Thyroid gland (tissue), 4 donors: ENCODE data around the gene KMT5C. TPM values are rescaled to one million over a fixed set of nuclear protein-coding genes. Genes with fewer than 3 reads are reported as not detected.

Experiments
- DNase-seq, 2 donors: peaks; one replicate each; pipeline ENCODE4 v3.0.0-alpha.2; 2019
- H3K27ac ChIP-seq, 3 donors: fragments of 200-600 bp; sonication (generic); 1 replicate in 2 of 3; 2 replicates in 1 of 3; pipeline ENCODE4 v1.5.1; 2016 to 2019; ENCODE audit warnings: mild to moderate bottlenecking in 1 of 3, moderate library complexity in 1 of 3
- H3K27me3 ChIP-seq: fragments of 200-600 bp; sonication (generic); one replicate; pipeline ENCODE4 v1.5.1; 2019
- H3K36me3 ChIP-seq, 2 donors: fragments of 200-600 bp; sonication (generic); one replicate each; pipeline ENCODE4 v1.5.1; 2016 to 2019
- H3K4me1 ChIP-seq, 2 donors: fragments of 200-600 bp; sonication (generic); one replicate each; pipeline ENCODE4 v1.5.1; 2017 to 2019
- H3K4me3 ChIP-seq, 3 donors: fragments of 200-600 bp; sonication (generic); replicated peaks in 1 of 3; 1 replicate in 2 of 3; 2 replicates in 1 of 3; pipeline ENCODE4 v1.5.1; 2016; ENCODE audit warnings: mild to moderate bottlenecking in 1 of 3
- H3K9me3 ChIP-seq: fragments of 200-600 bp; sonication (generic); one replicate; pipeline ENCODE4 v1.5.1; 2017
- POLR2A ChIP-seq, 2 donors: fragments of 450-650 bp; IDR thresholded peaks; one replicate each; pipeline ENCODE4 v1.6.1; 2017; ENCODE audit warnings: antibody characterized with exemption in 2 of 2, mild to moderate bottlenecking in 2 of 2, moderate library complexity in 1 of 2
- WGBS, 2 donors: methylation state at CpG; one replicate each; pipeline ENCODE4 v1.1.5; 2017; 5-methylcytosine and 5-hydroxymethylcytosine counted together
- intact Hi-C: fragments of 100-400 bp; cut with DNase I; formaldehyde crosslinking; loops from one replicate; pipeline ENCODE4 v1.15.1; 2023
- total RNA-seq, 4 donors: library from RNA; depleted of rRNA; stranded (reverse); fragments of >200 nt; gene quantifications; one replicate each; pipeline ENCODE4 v1.2.3, GENCODE V29; 2016
- TF ChIP-seq, protein P1 (sequence below), 6 experiments: fragments of 200-600 bp in 3 of 6; fragments of 450-650 bp in 3 of 6; sonication (generic) in 3 of 6; IDR thresholded peaks; one replicate each; pipeline ENCODE4 v1.5.1; 2016 to 2019; ENCODE audit warnings: antibody characterized with exemption in 6 of 6, mild to moderate bottlenecking in 2 of 6, inconsistent platforms in 1 of 6, moderate library complexity in 1 of 6

Gene KMT5C
- total RNA-seq, 4 donors from 2014 or later: 7.5 to 22.0 (median 15.4) TPM

DNA sequence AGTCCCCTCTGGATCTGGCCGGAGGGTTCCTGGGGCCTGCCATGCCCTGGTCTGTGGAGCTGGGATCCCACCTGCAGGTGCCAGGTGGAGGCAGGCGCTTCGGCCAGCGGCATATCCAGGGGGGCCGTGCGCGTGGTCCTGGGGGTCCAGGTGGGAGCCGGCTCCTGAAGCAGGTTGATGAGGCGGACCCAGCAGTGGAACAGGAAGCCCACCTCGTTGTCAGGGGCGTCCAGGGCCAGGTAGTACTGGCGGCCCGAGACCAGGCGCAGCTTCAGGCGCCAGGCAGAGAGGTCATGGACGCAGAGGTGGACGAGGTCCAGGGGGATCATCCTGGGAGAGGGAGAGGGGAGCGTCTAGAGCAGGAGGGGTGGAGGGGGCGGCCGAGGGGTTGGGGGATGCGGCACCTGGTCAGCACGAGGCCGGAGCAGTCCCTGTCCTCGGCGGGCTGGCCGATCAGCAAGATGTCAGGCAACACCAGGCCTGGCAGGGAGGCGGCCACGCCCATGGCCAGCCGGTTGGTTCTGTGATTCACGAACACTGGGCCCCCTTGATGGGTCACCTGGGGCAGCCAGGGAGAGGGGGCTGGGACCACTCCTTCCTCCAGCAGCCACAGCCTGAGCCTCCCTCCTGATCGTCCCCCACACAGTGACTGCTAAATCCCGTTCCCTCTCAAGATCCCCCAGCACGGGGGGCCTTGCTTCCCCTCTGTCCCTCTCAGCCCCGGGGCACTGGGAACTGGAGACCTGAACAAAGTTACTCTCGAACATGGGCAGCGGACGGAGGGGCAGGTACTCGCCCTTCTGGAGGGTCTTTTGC lies 22.7 kb downstream of the KMT5C start:
- no peak for TF ChIP-seq POLR2A (IDR thresholded peaks at IDR 0.05)
- TF ChIP-seq, protein P1, sequence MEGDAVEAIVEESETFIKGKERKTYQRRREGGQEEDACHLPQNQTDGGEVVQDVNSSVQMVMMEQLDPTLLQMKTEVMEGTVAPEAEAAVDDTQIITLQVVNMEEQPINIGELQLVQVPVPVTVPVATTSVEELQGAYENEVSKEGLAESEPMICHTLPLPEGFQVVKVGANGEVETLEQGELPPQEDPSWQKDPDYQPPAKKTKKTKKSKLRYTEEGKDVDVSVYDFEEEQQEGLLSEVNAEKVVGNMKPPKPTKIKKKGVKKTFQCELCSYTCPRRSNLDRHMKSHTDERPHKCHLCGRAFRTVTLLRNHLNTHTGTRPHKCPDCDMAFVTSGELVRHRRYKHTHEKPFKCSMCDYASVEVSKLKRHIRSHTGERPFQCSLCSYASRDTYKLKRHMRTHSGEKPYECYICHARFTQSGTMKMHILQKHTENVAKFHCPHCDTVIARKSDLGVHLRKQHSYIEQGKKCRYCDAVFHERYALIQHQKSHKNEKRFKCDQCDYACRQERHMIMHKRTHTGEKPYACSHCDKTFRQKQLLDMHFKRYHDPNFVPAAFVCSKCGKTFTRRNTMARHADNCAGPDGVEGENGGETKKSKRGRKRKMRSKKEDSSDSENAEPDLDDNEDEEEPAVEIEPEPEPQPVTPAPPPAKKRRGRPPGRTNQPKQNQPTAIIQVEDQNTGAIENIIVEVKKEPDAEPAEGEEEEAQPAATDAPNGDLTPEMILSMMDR (IDR thresholded peaks at IDR 0.05): no peak
- intact Hi-C loops: no loop called here
- no peak overlapping the region for H3K4me3 ChIP-seq
- no peak overlapping the region for H3K27ac ChIP-seq
- no peaks in the 10 kb centered on the region for H3K4me1 ChIP-seq
- 64 to 70% methylated on average over 14 to 30 of the region's 38 CpGs for WGBS, 2 donors
- H3K27me3 ChIP-seq: no peaks in the 10 kb centered on the region
- no peak for DNase-seq
- H3K9me3 ChIP-seq: no peaks in the 10 kb centered on the region
- no peaks in the 10 kb centered on the region for H3K36me3 ChIP-seq

DNA sequence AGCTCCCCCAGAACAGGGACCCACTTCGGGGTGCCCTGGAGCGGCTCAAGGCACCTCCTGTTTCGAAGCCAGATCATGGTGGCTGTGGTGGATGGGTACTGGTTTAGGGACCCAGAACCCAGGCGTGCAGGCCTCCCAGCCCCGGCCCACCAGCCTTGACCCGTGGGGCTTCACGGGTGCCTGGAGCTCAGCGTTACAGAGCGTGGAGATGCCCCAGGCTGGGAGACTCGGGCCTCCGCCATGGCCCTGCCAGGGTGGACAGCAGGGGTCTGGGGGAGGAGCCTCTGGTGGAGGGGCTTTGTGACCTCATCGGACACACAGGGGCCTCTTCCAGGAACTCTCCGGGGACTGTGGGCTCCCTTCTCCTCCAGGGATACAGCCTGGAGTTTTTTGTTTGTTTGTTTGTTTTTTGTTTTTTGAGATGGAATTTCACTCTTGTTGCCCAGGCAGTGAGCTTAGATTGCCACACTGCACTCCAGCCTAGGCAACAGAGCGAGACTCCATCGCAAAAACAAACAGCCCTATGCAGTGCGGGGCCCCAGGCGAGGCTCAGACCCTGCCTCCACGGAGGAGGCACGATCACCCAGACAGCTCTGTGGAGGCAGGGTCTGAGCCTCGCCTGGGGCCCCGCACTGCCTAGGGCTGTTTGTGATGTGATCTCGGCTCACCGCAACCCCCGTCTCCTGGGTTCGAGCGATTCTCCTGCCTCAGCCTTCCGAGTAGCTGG lies 23.5 kb downstream of the KMT5C start, which contains the start of gene GARIN5B:
GARIN5B (minus strand) TSS at position 271 of the 727 bp plus-strand sequence; CDS start at position 77, 194 bp downstream.
- Histone ChIP-seq H3K4me3 (no peak within 1 kb of the TSS), H3K9me3 (no peaks in the 10 kb centered on the region), H3K27ac (no peak within 1 kb of the TSS), H3K4me1 (no peaks in the 10 kb centered on the region), H3K27me3 (no peaks in the 10 kb centered on the region), H3K36me3 (no peaks in the 10 kb centered on the region)
- intact Hi-C loops: no loop called here
- WGBS, 2 donors: 58 to 71% methylated on average over 7 to 20 of the region's 27 CpGs
- no peak for DNase-seq
- TF ChIP-seq, protein P1 (IDR thresholded peaks at IDR 0.05): no peak
- no peak for TF ChIP-seq POLR2A (IDR thresholded peaks at IDR 0.05)

DNA sequence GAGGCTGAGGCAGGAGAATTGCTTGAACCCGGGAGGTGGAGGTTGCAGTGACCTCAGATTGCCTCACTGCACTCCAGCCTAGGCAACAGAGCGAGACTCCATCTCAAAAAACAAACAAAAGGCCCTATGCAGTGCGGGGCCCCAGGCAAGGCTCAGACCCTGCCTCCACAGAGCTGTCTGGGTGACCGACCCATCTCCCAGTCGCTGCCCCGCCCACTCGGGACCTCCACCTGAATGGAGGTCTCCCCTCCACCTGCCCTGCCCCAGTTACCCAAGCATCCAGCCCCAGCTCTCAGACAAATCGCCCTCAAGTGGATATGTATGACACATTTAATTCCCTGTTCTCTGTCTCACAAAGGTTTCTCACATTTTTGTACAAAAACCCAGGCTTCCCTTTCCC lies 25.6 kb downstream of the KMT5C start:
- Histone ChIP-seq H3K4me1 (peaks cover 0 to 14% of the 10 kb centered on the region in 2 donors), H3K27me3 (peaks cover 7% of the 10 kb centered on the region), H3K27ac (no peak overlapping the region), H3K4me3 (no peak overlapping the region), H3K36me3 (no peaks in the 10 kb centered on the region), H3K9me3 (no peaks in the 10 kb centered on the region)
- WGBS, 2 donors: 71 to 81% methylated on average over 8 of the region's 8 CpGs
- DNase-seq: no peak
- TF ChIP-seq, protein P1 (IDR thresholded peaks at IDR 0.05): no peak
- no peak for TF ChIP-seq POLR2A (IDR thresholded peaks at IDR 0.05)
- intact Hi-C loops: no loop called here

DNA sequence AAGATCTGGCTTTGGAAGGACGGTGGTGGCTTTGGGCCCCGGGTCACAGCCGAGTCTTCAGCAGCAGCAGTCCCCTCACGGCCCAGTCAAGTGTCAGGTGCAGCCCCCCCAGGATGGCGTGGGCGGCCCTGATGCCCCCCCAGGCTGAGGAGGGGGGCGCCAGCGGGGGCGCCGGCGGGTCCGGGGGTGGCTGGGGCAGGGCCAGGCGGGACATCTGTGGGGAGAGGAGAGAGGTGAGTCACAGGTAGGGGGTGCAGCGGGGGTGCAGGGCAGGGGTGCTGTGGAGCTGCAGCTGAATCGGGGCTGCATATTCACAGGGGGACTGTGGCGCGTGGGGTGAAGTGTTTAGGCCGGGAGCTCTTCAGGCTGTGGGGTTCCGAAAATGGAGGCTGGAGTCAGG lies 26.3 kb downstream of the KMT5C start:
- intact Hi-C loops: no loop called here
- 75 to 83% methylated on average over 8 to 12 of the region's 19 CpGs for WGBS, 2 donors
- no peak for TF ChIP-seq POLR2A (IDR thresholded peaks at IDR 0.05)
- TF ChIP-seq, protein P1 (IDR thresholded peaks at IDR 0.05): no peak

DNA sequence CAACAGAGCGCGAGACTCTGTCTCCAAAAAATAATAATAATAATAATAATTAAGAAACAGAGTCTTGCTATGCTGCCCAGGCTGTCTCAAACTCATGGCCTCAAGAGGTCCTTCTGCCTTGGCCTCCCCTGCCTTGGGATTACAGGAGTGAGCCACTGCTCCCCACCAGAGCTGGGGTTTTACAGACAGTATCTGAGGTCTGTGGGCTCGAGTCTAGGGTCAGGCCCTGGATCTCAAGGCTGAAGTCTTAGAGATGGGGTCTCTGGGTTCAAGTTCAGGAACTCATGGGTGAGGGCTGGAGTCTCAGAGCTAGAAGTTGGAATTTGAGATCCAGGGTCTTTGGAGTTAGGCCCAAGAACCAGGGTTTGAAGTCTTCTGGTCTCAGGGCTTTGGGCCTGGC lies 27.1 kb downstream of the KMT5C start:
- H3K4me1 ChIP-seq: peaks cover 0 to 15% of the 10 kb centered on the region in 2 donors
- whole genome bisulfite sequencing, 2 donors: 90 to 96% methylated on average over 3 of the region's 3 CpGs
- H3K4me3 ChIP-seq: no peak overlapping the region
- no peaks in the 10 kb centered on the region for H3K9me3 ChIP-seq
- H3K27ac ChIP-seq: no peak overlapping the region
- intact Hi-C loops: no loop called here
- no peaks in the 10 kb centered on the region for H3K36me3 ChIP-seq
- DNase-seq: no peak
- H3K27me3 ChIP-seq: peaks cover 17% of the 10 kb centered on the region
- TF ChIP-seq POLR2A (IDR thresholded peaks at IDR 0.05): no peak
- TF ChIP-seq, protein P1 (IDR thresholded peaks at IDR 0.05): no peak

More for the DNA sequence above, 26.3 kb downstream of the KMT5C start:
- Histone ChIP-seq H3K4me3 (no peak overlapping the region), H3K27ac (no peak overlapping the region), H3K9me3 (no peaks in the 10 kb centered on the region), H3K36me3 (no peaks in the 10 kb centered on the region), H3K4me1 (peaks cover 0 to 15% of the 10 kb centered on the region in 2 donors), H3K27me3 (peaks cover 11% of the 10 kb centered on the region)
- no peak for DNase-seq
